ENCODE results near the gene TNFAIP8L1. TPM values are rescaled to one million over a fixed set of nuclear protein-coding genes. Genes with fewer than 3 reads are reported as not detected.

The TNFAIP8L1 gene
- total and polyA plus RNA-seq, 2 of the 8 experiments (the other 6 are each of a cell fraction or from before 2014, with no cell fraction given): 3.2 to 6.1 TPM

DNA sequence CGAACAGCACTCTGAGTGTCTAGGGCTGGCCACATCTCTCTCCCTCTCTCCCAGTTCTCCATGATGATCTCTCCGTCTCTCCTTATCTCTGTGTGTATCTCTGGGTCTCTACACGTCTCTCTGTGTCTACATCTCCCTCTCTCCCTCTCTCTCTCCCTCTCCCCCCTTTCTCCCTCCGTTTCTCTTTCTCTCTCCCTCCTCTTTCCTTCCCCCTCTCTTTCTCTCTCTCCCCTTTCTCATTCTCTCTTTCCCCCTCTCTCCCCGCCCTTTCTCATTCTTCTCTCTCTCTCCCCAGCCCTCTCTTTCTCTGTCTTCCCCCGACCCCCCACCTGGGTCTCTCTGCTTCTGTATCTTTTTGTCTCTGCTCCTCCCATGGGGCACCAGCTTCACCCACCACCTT lies 21.3 kb upstream of the TNFAIP8L1 start:
- Histone ChIP-seq H3K4me3 (ENCODE audit: extremely low read depth in 1 of 4, insufficient read depth in 2 of 4, low read depth in 3 of 4, low read length in 4 of 4) (no peak overlapping the region), H3K4me1 (replicated peaks in 1 of 4; ENCODE audit: control insufficient read depth in 3 of 4, insufficient read depth in 4 of 4, low read length in 3 of 4) (peaks cover 0 to 3% (median 0%) of the 10 kb centered on the region in 4 experiments; a peak in 4 of 7 replicates), H3K4ac (replicated peaks; ENCODE audit: insufficient read length, low read depth, low read length) (no peak overlapping the region), H4K5ac (ENCODE audit: insufficient read length, low read depth, low read length) (no peak overlapping the region), H3K14ac (ENCODE audit: insufficient read length) (no peak overlapping the region), H4K91ac (replicated peaks; ENCODE audit: insufficient read length, low read length) (no peak overlapping the region), H3K9me3 (ENCODE audit: insufficient read depth in 2 of 2, low read depth in 1 of 2, low read length in 1 of 2) (no peaks in the 10 kb centered on the region), H3K18ac (ENCODE audit: extremely low read depth, low read length) (no peak overlapping the region), H2AFZ (ENCODE audit: low read length) (no peak overlapping the region; the same call in 1 of the 2 replicates), H2BK5ac (ENCODE audit: low read depth, low read length) (no peak overlapping the region), H2BK15ac (ENCODE audit: low read length) (no peak overlapping the region), H3K79me1 (ENCODE audit: low read depth, low read length) (no peaks in the 10 kb centered on the region), H3K4me2 (ENCODE audit: insufficient read depth in 1 of 2, low read depth in 2 of 2, low read length in 2 of 2) (no peak overlapping the region), H2BK12ac (ENCODE audit: low read depth, low read length) (no peak overlapping the region; the same call in 1 of the 2 replicates), H4K20me1 (replicated peaks in 1 of 2; ENCODE audit: control insufficient read depth in 1 of 2, insufficient read depth in 2 of 2, low read length in 2 of 2) (no peaks in the 10 kb centered on the region), H4K8ac (ENCODE audit: extremely low read depth, insufficient read depth, low read length) (no peak overlapping the region), H3K27me3 (replicated peaks in 1 of 4; ENCODE audit: control insufficient read depth in 3 of 4, extremely low read depth in 1 of 4, insufficient read depth in 3 of 4, low read length in 3 of 4) (peaks cover 0 to 2% (median 0%) of the 10 kb centered on the region in 4 experiments; a peak in 2 of 7 replicates), H3K23ac (ENCODE audit: insufficient read length) (no peak overlapping the region), H3K56ac (replicated peaks; ENCODE audit: insufficient read length, low read depth, low read length) (no peak overlapping the region), H3K23me2 (ENCODE audit: low read depth, low read length) (no peaks in the 10 kb centered on the region), H2BK120ac (replicated peaks; ENCODE audit: low read depth, low read length) (no peak overlapping the region), H2BK20ac (ENCODE audit: low read length) (no peak overlapping the region), H3K36me3 (ENCODE audit: control insufficient read depth in 2 of 4, insufficient read depth in 4 of 4, low read length in 3 of 4) (no peaks in the 10 kb centered on the region), H2AK5ac (ENCODE audit: low read depth, low read length) (no peak overlapping the region), H3K27ac (ENCODE audit: low read depth, low read length) (no peak overlapping the region), H3K79me2 (ENCODE audit: control insufficient read depth in 1 of 2, insufficient read depth in 2 of 2, low read length in 2 of 2) (no peaks in the 10 kb centered on the region), H3K9ac (replicated peaks in 1 of 4; ENCODE audit: extremely low read depth in 1 of 4, low read depth in 3 of 4, low read length in 3 of 4) (no peak overlapping the region)
- no peak for DNase-seq (ENCODE audit: low read depth in 1 of 2, low spot score in 2 of 2)
- POLR2A ChIA-PET (ENCODE audit: partially characterized antibody): interaction anchor here (0.6 to 1.3 kb wide), 4 partner anchors 18 to 83 kb away, joined by 3 to 5 read pairs (median 4); partner anchors contain the start of gene PLIN5
- FAIRE-seq: no peak
- TF ChIP-seq CBX5 (IDR thresholded peaks at IDR 0.05; ENCODE audit: low read depth, low read length) (no peak), CBX8 (IDR thresholded peaks at IDR 0.05; ENCODE audit: borderline replicate concordance, low read depth, low read length) (no peak), BACH1 (IDR thresholded peaks at IDR 0.05; ENCODE audit: low read length) (no peak), TCF12 (IDR thresholded peaks at IDR 0.05; ENCODE audit: low read depth, low read length) (no peak), KDM5A (IDR thresholded peaks at IDR 0.05; ENCODE audit: low read length) (no peak), TAF1 (IDR thresholded peaks at IDR 0.05; ENCODE audit: low read depth, low read length) (no peak)
- TF ChIP-seq, protein P1, sequence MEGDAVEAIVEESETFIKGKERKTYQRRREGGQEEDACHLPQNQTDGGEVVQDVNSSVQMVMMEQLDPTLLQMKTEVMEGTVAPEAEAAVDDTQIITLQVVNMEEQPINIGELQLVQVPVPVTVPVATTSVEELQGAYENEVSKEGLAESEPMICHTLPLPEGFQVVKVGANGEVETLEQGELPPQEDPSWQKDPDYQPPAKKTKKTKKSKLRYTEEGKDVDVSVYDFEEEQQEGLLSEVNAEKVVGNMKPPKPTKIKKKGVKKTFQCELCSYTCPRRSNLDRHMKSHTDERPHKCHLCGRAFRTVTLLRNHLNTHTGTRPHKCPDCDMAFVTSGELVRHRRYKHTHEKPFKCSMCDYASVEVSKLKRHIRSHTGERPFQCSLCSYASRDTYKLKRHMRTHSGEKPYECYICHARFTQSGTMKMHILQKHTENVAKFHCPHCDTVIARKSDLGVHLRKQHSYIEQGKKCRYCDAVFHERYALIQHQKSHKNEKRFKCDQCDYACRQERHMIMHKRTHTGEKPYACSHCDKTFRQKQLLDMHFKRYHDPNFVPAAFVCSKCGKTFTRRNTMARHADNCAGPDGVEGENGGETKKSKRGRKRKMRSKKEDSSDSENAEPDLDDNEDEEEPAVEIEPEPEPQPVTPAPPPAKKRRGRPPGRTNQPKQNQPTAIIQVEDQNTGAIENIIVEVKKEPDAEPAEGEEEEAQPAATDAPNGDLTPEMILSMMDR (IDR thresholded peaks at IDR 0.05; ENCODE audit: control extremely low read depth in 1 of 3, insufficient read depth in 1 of 3, low read depth in 1 of 3, low read length in 3 of 3): no peak
- TF ChIP-seq, protein P2, sequence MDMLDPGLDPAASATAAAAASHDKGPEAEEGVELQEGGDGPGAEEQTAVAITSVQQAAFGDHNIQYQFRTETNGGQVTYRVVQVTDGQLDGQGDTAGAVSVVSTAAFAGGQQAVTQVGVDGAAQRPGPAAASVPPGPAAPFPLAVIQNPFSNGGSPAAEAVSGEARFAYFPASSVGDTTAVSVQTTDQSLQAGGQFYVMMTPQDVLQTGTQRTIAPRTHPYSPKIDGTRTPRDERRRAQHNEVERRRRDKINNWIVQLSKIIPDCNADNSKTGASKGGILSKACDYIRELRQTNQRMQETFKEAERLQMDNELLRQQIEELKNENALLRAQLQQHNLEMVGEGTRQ (IDR thresholded peaks at IDR 0.05; ENCODE audit: low read length): no peak
- CTCF ChIA-PET (ENCODE audit: partially characterized antibody): interaction anchor here (1.1 to 2.9 kb wide), 9 partner anchors 11 to 50 kb away, joined by 3 to 22 read pairs (median 5); no protein-coding TSS in a partner anchor
- WGBS, 2 experiments (ENCODE audit: extremely low coverage in 1 of 2, insufficient coverage in 1 of 2, insufficient read length in 1 of 2, insufficient replicate concordance in 2 of 2, low coverage in 1 of 2, low lambda C conversion rate in 2 of 2, missing lambda C conversion rate in 1 of 2): 65% methylated on average over 5 of the region's 6 CpGs; no CpG with 5 or more reads in 1 of the 2 experiments
